HepG2 (cell line): ENCODE results near the gene NSD1. TPM values are rescaled to one million over a fixed set of nuclear protein-coding genes. Genes with fewer than 3 reads are reported as not detected.

Experiments used
- ATAC-seq: fragments of 200-7000 bp; cut with Tn5 transposase; 3 replicates; pipeline ENCODE4 v1.9.1; 2020; ENCODE audit warnings: mild to moderate bottlenecking, moderate library complexity
- BruUV-seq: library from RNA; stranded (reverse); fragments of 400-500 nt; replicated peaks from 2 replicates; lab custom pipeline; 2021; lab: Mats Ljungman, UMichigan
- CTCF ChIA-PET: fragments of 300-600 bp; formaldehyde crosslinking; extraction: SDS; loops from one replicate; lab custom pipeline; 2021; ENCODE audit warnings: low total read pairs, inconsistent platforms, low intra/inter-chr PET ratio; lab: Yijun Ruan, JAX
- POLR2A ChIA-PET: fragments of 350-600 bp; sonication (Branson Sonifier 250); formaldehyde crosslinking; loops from one replicate; lab custom pipeline; 2020; ENCODE audit warnings: antibody characterized with exemption, inconsistent platforms; lab: Yijun Ruan, JAX
- DNase-seq: peaks from one replicate; pipeline ENCODE4 v3.0.0-alpha.2; 2015; ENCODE audit warnings: low spot score
- FAIRE-seq: peaks from 3 replicates; lab custom pipeline; 2011; peaks lifted over from hg19 to GRCh38; lab: Jason Lieb, UNC
- H2AFZ ChIP-seq: one replicate; pipeline ENCODE4 v1.6.1; 2011; ENCODE audit warnings: low read length, inconsistent platforms
- H3K27ac ChIP-seq: fragments of 300-600 bp; 3 replicates; pipeline ENCODE4 v1.8.0; 2011; ENCODE audit warnings: mixed run types, mild to moderate bottlenecking, mixed read lengths, low read length, inconsistent platforms; ENCODE audit not compliant: insufficient read depth; ENCODE audit errors: extremely low read length
- H3K27me3 ChIP-seq, 2 experiments: fragments of 200-600 bp in 1 of 2; 2 replicates in 1 of 2; 3 replicates in 1 of 2; pipeline versions ENCODE4 v1.6.0 to v1.8.0; 2011; ENCODE audit warnings: low read length in 2 of 2, mild to moderate bottlenecking in 2 of 2, moderate library complexity in 2 of 2, inconsistent platforms in 1 of 2; ENCODE audit not compliant: insufficient read depth in 2 of 2, control insufficient read depth in 1 of 2
- H3K36me3 ChIP-seq, 2 experiments: fragments of 200-600 bp in 1 of 2; replicated peaks in 1 of 2; 2 replicates in 1 of 2; 3 replicates in 1 of 2; pipeline versions ENCODE4 v1.5.1 to v1.8.0; 2011; ENCODE audit warnings: low read length in 2 of 2, inconsistent platforms in 1 of 2; ENCODE audit not compliant: insufficient read depth in 2 of 2, control insufficient read depth in 1 of 2
- H3K4me1 ChIP-seq: 2 replicates; pipeline ENCODE4 v1.5.1; 2012; ENCODE audit warnings: low read length, inconsistent platforms; ENCODE audit not compliant: insufficient read depth
- H3K4me2 ChIP-seq: 2 replicates; pipeline ENCODE4 v1.6.0; 2011; ENCODE audit warnings: low read depth, low read length, inconsistent platforms
- H3K4me3 ChIP-seq, 3 experiments: fragments of 200-600 bp in 1 of 3; sonication (generic), shearing (Covaris generic) in 1 of 3; replicated peaks in 1 of 3; 2 replicates each; pipeline ENCODE4 v1.5.1; 2011 to 2016; ENCODE audit warnings: low read length in 3 of 3, inconsistent platforms in 2 of 3, low read depth in 2 of 3, mild to moderate bottlenecking in 2 of 3, control low read depth in 1 of 3, mixed read lengths in 1 of 3; ENCODE audit not compliant: insufficient read depth in 1 of 3
- H3K79me2 ChIP-seq: one replicate; pipeline ENCODE4 v1.6.1; 2011; ENCODE audit warnings: low read length, inconsistent platforms; ENCODE audit not compliant: insufficient read depth
- H3K9ac ChIP-seq: 2 replicates; pipeline ENCODE4 v1.6.0; 2011; ENCODE audit warnings: mild to moderate bottlenecking, low read depth, low read length, inconsistent platforms; ENCODE audit not compliant: insufficient read depth
- H3K9me3 ChIP-seq: 2 replicates; pipeline ENCODE4 v1.5.1; 2012; ENCODE audit warnings: mild to moderate bottlenecking, low read length
- H4K20me1 ChIP-seq: 2 replicates; pipeline ENCODE4 v1.6.0; 2011; ENCODE audit warnings: inconsistent platforms, mild to moderate bottlenecking, low read length, moderate library complexity; ENCODE audit not compliant: insufficient read depth
- GATAD2A ChIP-seq: IDR thresholded peaks from 2 replicates; pipeline ENCODE4 v1.6.1; 2016
- HDAC1 ChIP-seq: sonication (generic); formaldehyde crosslinking; IDR thresholded peaks from 2 replicates; pipeline ENCODE4 v1.5.1; 2020; ENCODE audit warnings: mild to moderate bottlenecking, missing genetic modification reagents
- HHEX ChIP-seq: IDR thresholded peaks from 2 replicates; pipeline ENCODE4 v1.6.1; 2016; ENCODE audit warnings: control low read depth
- MED1 ChIP-seq: sonication (generic); formaldehyde crosslinking; IDR thresholded peaks from 2 replicates; pipeline ENCODE4 v1.4.0; 2020; ENCODE audit warnings: missing genetic modification reagents
- PRDM15 ChIP-seq: sonication (generic); formaldehyde crosslinking; IDR thresholded peaks from 2 replicates; pipeline ENCODE4 v1.4.0; 2020; ENCODE audit warnings: missing genetic modification reagents
- TEAD2 ChIP-seq: sonication (generic); formaldehyde crosslinking; IDR thresholded peaks from 2 replicates; pipeline ENCODE4 v1.9.0; 2021; ENCODE audit warnings: missing genetic modification reagents
- TGIF2 ChIP-seq: IDR thresholded peaks from 2 replicates; pipeline ENCODE4 v1.6.1; 2016; ENCODE audit warnings: control low read depth, missing compliant biosample characterization
- ZGPAT ChIP-seq: IDR thresholded peaks from 2 replicates; pipeline ENCODE4 v1.6.1; 2016; ENCODE audit warnings: mild to moderate bottlenecking
- ZNF337 ChIP-seq: sonication (generic); formaldehyde crosslinking; IDR thresholded peaks from 2 replicates; pipeline ENCODE4 v1.5.1; 2020; ENCODE audit warnings: missing genetic modification reagents, low read depth, mild to moderate bottlenecking, borderline replicate concordance
- ZNF552 ChIP-seq: sonication (generic); formaldehyde crosslinking; IDR thresholded peaks from 2 replicates; pipeline ENCODE4 v1.9.0; 2022; ENCODE audit warnings: missing genetic modification reagents, mild to moderate bottlenecking, borderline replicate concordance
- ZSCAN25 ChIP-seq: sonication (generic); formaldehyde crosslinking; IDR thresholded peaks from 2 replicates; pipeline ENCODE4 v1.8.0; 2022; ENCODE audit warnings: mild to moderate bottlenecking, missing genetic modification reagents
- WGBS: methylation state at CpG from one replicate; pipeline ENCODE4 v1.1.6; 2017; ENCODE audit warnings: low lambda C conversion rate; 5-methylcytosine and 5-hydroxymethylcytosine counted together
- in situ Hi-C: cut with HindIII; loops from 2 replicates; pipeline ENCODE4 v1.10.0; 2017; ENCODE audit warnings: low pct_unique_long_range_greater_than_20kb; ENCODE audit not compliant: extremely low pct_ligation_motif_present
- intact Hi-C: fragments of 100-400 bp; cut with micrococcal nuclease; formaldehyde crosslinking; loops from one replicate; pipeline ENCODE4 v1.10.0; 2022; ENCODE audit not compliant: unreplicated experiment
- polyA plus RNA-seq, 8 experiments: library from polyadenylated mRNA; depleted of rRNA in 3 of 8; stranded (reverse) in 7 of 8; unstranded in 1 of 8; fragments of >200 nt; fragmentation: Illumina TruSeq in 4 of 8; extraction: Trizol in 4 of 8; gene quantifications; 2 replicates each; pipeline versions ENCODE4 v1.2.1 to v1.2.3, GENCODE V29; 2011 to 2016; ENCODE audit warnings: low read depth in 4 of 8, missing spikeins in 1 of 8, mixed read lengths in 1 of 8; ENCODE audit not compliant: insufficient read depth in 1 of 8
- total RNA-seq, 5 experiments: library from RNA; depleted of rRNA; stranded (reverse); fragments of >200 nt; fragmentation: Illumina TruSeq; extraction: Trizol; gene quantifications; 2 replicates each; pipeline ENCODE4 v1.2.3, GENCODE V29; 2016; ENCODE audit warnings: low read depth in 1 of 5

NSD1 gene
- total and polyA plus RNA-seq, 2 of the 13 experiments (the other 11 are each of a cell fraction or from before 2014, with no cell fraction given) = 0.01 to 0.09 TPM

GRCh38 chr5:177228751-177229150, 95.2 kb downstream of the NSD1 start (continued):
- no peak for TF ChIP-seq PRDM15
- no peak for TF ChIP-seq ZNF337 (CRISPR knock-in tag)
- no peak for TF ChIP-seq HDAC1 (CRISPR knock-in tag)
- no peak for TF ChIP-seq MED1

- in situ Hi-C loops = no loop called here
- BruUV-seq = no TSS peak
- peaks cover 0 to 18% of the 10 kb centered on the region in 2 experiments; a peak in 1 of 5 replicates for H3K27me3 ChIP-seq
- no peaks in the 10 kb centered on the region for H3K79me2 ChIP-seq
- intact Hi-C loops = no loop called here
- 65% methylated on average over 6 of the region's 6 CpGs for WGBS
- no peak for TF ChIP-seq ZSCAN25 (CRISPR knock-in tag)
- no peak for TF ChIP-seq GATAD2A (CRISPR knock-in tag)
- no peak for TF ChIP-seq TEAD2 (CRISPR knock-in tag)
- TF ChIP-seq ZNF552 (CRISPR knock-in tag) = no peak
- TF ChIP-seq HHEX (CRISPR knock-in tag) = no peak
- no peak for TF ChIP-seq ZGPAT (CRISPR knock-in tag)
- no peak for TF ChIP-seq TGIF2 (CRISPR knock-in tag)
- H3K4me3 ChIP-seq = no peak overlapping the region
- no peaks in the 10 kb centered on the region for H3K4me1 ChIP-seq
- no peaks in the 10 kb centered on the region for H3K9me3 ChIP-seq
- H3K27ac ChIP-seq = no peak overlapping the region
- H3K9ac ChIP-seq = no peak overlapping the region
- DNase-seq = no peak
- no peaks in the 10 kb centered on the region for H4K20me1 ChIP-seq
- FAIRE-seq = no peak
- no peak overlapping the region for H2AFZ ChIP-seq
- CTCF ChIA-PET = no interaction called here
- H3K36me3 ChIP-seq = no peaks in the 10 kb centered on the region
- no peak overlapping the region for H3K4me2 ChIP-seq
- POLR2A ChIA-PET = no interaction called here
- ATAC-seq = no peak
Measured at GRCh38 chr5:177230660-177231059, 97.1 kb downstream of the NSD1 start.
